ENCODE measurements around the gene CA14. TPM values are rescaled to one million over a fixed set of nuclear protein-coding genes. Genes with fewer than 3 reads are reported as not detected.

The CA14 gene
- polyA plus RNA-seq, 1 of the 3 experiments (the other 2 are of a cell fraction) = 0.08 TPM

- Histone ChIP-seq H3K79me2 (ENCODE audit: insufficient read depth) (peaks cover 15% of the 10 kb centered on the region), H3K9me2 (no peaks in the 10 kb centered on the region), H4K20me1 (ENCODE audit: insufficient read depth) (no peaks in the 10 kb centered on the region), H3K4me3 (ENCODE audit: low read depth in 2 of 2, low read length in 1 of 2) (no peak overlapping the region), H3K27ac (ENCODE audit: low read depth in 2 of 2, low read length in 1 of 2) (no peak overlapping the region), H3K4me2 (no peak overlapping the region), H3K36me3 (replicated peaks in 1 of 2; ENCODE audit: control insufficient read depth in 1 of 2, insufficient read depth in 2 of 2, low read length in 1 of 2) (peaks cover 26 to 29% of the 10 kb centered on the region in 2 experiments), H2AFZ (ENCODE audit: low read depth) (no peak overlapping the region), H3K9me3 (no peaks in the 10 kb centered on the region), H3F3A (replicated peaks; ENCODE audit: insufficient read depth) (peaks cover 4% of the 10 kb centered on the region), H3K27me3 (ENCODE audit: insufficient read depth) (no peaks in the 10 kb centered on the region), H3K9ac (no peak overlapping the region), H3K4me1 (ENCODE audit: control insufficient read depth in 1 of 2, insufficient read depth in 2 of 2, low read depth in 1 of 2, low read length in 1 of 2) (peaks cover 6 to 18% of the 10 kb centered on the region in 2 experiments; a peak in 2 of 4 replicates)
- ChIA-PET POLR2A (no interaction called here), CTCF (interaction anchor here (1.2 to 8.7 kb wide), 3 partner anchors 18 to 101 kb away, joined by 3 to 110 read pairs (median 3); partner anchors contain the start of genes CIART and RPRD2)
- 77% methylated on average over 6 of the region's 6 CpGs for WGBS (ENCODE audit: low lambda C conversion rate)
- TF ChIP-seq YY1 (IDR thresholded peaks at IDR 0.05; ENCODE audit: low read depth) (no peak), TAF1 (IDR thresholded peaks at IDR 0.05; ENCODE audit: borderline replicate concordance, low read depth, low read length) (no peak), MEF2A (IDR thresholded peaks at IDR 0.05; ENCODE audit: borderline replicate concordance, low read depth) (no peak), GABPA (IDR thresholded peaks at IDR 0.05; ENCODE audit: low read depth) (no peak), SIN3A (IDR thresholded peaks at IDR 0.05; ENCODE audit: borderline replicate concordance, low read depth, low read length) (no peak), EP300 (IDR thresholded peaks at IDR 0.05; ENCODE audit: borderline replicate concordance in 1 of 2, low read depth in 1 of 2, low read length in 1 of 2) (no peak), RFX5 (IDR thresholded peaks at IDR 0.05; ENCODE audit: low read length) (no peak), EZH2phosphoT487 (IDR thresholded peaks at IDR 0.05; ENCODE audit: borderline replicate concordance, low read depth) (no peak), CTCF (IDR thresholded peaks at IDR 0.05) (no peak), REST (IDR thresholded peaks at IDR 0.05; ENCODE audit: low read depth, low read length) (no peak)
- DNase-seq = no peak
These were observed 5.1 kb downstream of the CA14 start for GRCh38 chr1:150262388-150263320.
